ENCODE results near the gene PRL. TPM values are rescaled to one million over a fixed set of nuclear protein-coding genes. Genes with fewer than 3 reads are reported as not detected.

PRL gene
- total RNA-seq, 3 donors from 2014 or later (not counting 1 experiment from before 2014, with no cell fraction given) = not detected

DNA sequence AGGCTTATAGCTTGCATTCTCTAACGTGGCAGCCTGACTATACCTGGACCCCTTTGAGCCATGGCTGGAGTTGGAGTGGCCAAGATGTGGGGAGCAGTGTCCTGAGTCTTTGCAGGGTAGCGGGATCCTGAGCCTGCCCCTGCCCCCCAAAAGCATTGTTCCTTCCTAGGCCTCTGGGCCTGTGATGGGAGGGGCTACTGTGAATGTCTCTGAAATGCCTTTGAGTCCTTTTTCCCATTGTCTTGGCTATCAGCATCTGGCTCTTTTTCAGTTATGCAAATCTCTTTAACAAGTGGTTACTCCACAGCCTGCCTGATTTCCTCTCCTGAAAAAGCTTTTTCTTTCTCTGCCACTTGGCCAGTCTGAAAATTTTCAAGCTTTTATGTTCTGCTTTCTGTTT lies 17.0 kb upstream of the PRL start:
- intact Hi-C loops (cut with micrococcal nuclease) = no loop called here
- 80% methylated on average over 2 of the region's 2 CpGs for WGBS (ENCODE audit: insufficient coverage)
- Histone ChIP-seq H3K36me3 (ENCODE audit: control insufficient read depth, insufficient read depth, low read length) (no peaks in the 10 kb centered on the region), H3K4me1 (ENCODE audit: control insufficient read depth, insufficient read depth, low read length) (no peaks in the 10 kb centered on the region), H3K9me3 (ENCODE audit: control insufficient read depth, insufficient read depth, low read length) (peaks cover 3% of the 10 kb centered on the region), H3K4me3 (ENCODE audit: low read length) (no peak overlapping the region), H3K27me3 (ENCODE audit: control insufficient read depth, insufficient read depth, low read length) (no peaks in the 10 kb centered on the region), H3K27ac (ENCODE audit: low read length) (no peak overlapping the region)
- Mint-ChIP-seq H3K27ac (no peak overlapping the region), H3K9me3 (peaks cover 10 to 11% of the 10 kb centered on the region in 2 donors), H3K4me3 (no peak overlapping the region), H3K27me3 (ENCODE audit: low read depth in 2 of 2) (no peaks in the 10 kb centered on the region), H3K4me1 (no peaks in the 10 kb centered on the region), H3K36me3 (no peaks in the 10 kb centered on the region)
- no peak for ATAC-seq
- TF ChIP-seq, protein P1, sequence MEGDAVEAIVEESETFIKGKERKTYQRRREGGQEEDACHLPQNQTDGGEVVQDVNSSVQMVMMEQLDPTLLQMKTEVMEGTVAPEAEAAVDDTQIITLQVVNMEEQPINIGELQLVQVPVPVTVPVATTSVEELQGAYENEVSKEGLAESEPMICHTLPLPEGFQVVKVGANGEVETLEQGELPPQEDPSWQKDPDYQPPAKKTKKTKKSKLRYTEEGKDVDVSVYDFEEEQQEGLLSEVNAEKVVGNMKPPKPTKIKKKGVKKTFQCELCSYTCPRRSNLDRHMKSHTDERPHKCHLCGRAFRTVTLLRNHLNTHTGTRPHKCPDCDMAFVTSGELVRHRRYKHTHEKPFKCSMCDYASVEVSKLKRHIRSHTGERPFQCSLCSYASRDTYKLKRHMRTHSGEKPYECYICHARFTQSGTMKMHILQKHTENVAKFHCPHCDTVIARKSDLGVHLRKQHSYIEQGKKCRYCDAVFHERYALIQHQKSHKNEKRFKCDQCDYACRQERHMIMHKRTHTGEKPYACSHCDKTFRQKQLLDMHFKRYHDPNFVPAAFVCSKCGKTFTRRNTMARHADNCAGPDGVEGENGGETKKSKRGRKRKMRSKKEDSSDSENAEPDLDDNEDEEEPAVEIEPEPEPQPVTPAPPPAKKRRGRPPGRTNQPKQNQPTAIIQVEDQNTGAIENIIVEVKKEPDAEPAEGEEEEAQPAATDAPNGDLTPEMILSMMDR (IDR thresholded peaks at IDR 0.05) = no peak
- DNase-seq = no peak

DNA sequence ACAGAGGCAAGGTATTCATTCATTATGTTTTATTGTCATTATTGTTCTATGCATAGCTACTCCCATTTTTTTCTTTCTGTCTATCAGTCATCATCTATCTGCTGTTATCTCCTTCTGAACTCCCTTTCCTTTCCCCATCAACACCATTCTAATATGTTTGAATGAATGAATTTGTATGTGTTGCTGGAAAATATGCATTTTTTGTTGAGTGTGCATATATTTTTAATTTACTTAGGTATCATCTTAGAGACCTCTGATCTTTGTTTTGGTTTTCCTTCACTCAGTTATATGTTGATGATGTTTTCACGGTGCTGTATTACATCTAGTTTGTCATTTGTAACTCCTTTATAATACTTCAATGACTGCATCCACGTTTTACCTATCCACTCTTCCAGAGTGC lies 12.1 kb upstream of the PRL start:
- H3K36me3 Mint-ChIP-seq = no peaks in the 10 kb centered on the region
- intact Hi-C loops (cut with micrococcal nuclease) = no loop called here
- peaks cover 3% of the 10 kb centered on the region for H3K9me3 ChIP-seq (ENCODE audit: control insufficient read depth, insufficient read depth, low read length)
- no peak for DNase-seq
- H3K27me3 ChIP-seq (ENCODE audit: control insufficient read depth, insufficient read depth, low read length) = no peaks in the 10 kb centered on the region
- H3K4me3 Mint-ChIP-seq = no peak overlapping the region
- no peak for ATAC-seq
- H3K4me1 Mint-ChIP-seq = no peaks in the 10 kb centered on the region
- H3K9me3 Mint-ChIP-seq = peaks cover 6 to 8% of the 10 kb centered on the region in 2 donors
- no peaks in the 10 kb centered on the region for H3K36me3 ChIP-seq (ENCODE audit: control insufficient read depth, insufficient read depth, low read length)
- H3K27me3 Mint-ChIP-seq (ENCODE audit: low read depth in 2 of 2) = no peaks in the 10 kb centered on the region
- no peaks in the 10 kb centered on the region for H3K4me1 ChIP-seq (ENCODE audit: control insufficient read depth, insufficient read depth, low read length)
- H3K27ac ChIP-seq (ENCODE audit: low read length) = no peak overlapping the region
- TF ChIP-seq, protein P1 (IDR thresholded peaks at IDR 0.05) = no peak
- H3K27ac Mint-ChIP-seq = no peak overlapping the region
- no peak overlapping the region for H3K4me3 ChIP-seq (ENCODE audit: low read length)
- WGBS (ENCODE audit: insufficient coverage) = no CpG with 5 or more reads among the region's 2 CpGs

DNA sequence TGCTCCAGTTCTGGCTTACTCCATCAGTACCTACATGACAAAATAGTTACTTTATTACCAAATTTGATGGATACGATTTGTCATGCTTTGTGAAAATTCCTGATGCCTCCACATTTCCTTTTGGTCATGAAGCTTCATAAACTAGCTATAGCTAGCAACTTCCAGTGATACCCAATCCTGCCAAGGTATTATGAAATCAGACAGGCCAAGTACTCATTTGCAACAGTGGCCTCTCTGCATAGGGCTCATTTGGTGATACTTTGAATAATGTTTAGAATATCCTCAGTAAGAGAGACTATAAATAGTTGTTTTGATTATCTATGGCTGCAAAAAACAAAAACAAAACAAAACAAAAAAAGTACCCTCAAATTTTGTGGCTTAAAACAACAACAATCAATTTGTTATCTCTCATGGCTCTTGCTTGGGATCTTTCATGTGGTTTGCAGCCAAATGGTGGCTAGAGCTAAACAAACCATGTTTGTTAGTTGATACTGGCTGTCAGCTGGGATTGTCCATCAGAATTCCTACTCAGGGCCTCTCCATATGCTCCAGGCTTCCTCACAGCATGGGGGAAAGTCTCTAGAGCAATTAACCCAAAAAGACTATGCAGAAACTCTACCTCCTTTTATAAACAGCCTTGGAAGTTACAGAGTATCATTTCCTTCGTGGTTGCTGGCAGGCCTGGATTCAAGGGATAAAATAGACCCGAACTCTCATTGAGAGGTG lies 10.1 kb upstream of the PRL start:
- 85% methylated on average over 2 of the region's 3 CpGs for WGBS (ENCODE audit: insufficient coverage)

More for the DNA sequence above, 10.1 kb upstream of the PRL start:
- no peaks in the 10 kb centered on the region for H3K4me1 Mint-ChIP-seq
- no peak overlapping the region for H3K4me3 ChIP-seq (ENCODE audit: low read length)
- no peaks in the 10 kb centered on the region for H3K36me3 ChIP-seq (ENCODE audit: control insufficient read depth, insufficient read depth, low read length)
- H3K27me3 ChIP-seq (ENCODE audit: control insufficient read depth, insufficient read depth, low read length) = no peaks in the 10 kb centered on the region
- TF ChIP-seq, protein P1 (IDR thresholded peaks at IDR 0.05) = no peak
- intact Hi-C loops (cut with micrococcal nuclease) = no loop called here
- H3K27ac ChIP-seq (ENCODE audit: low read length) = no peak overlapping the region
- H3K36me3 Mint-ChIP-seq = no peaks in the 10 kb centered on the region
- no peaks in the 10 kb centered on the region for H3K27me3 Mint-ChIP-seq (ENCODE audit: low read depth in 2 of 2)
- DNase-seq (no peak), ATAC-seq (no peak)
- H3K9me3 ChIP-seq (ENCODE audit: control insufficient read depth, insufficient read depth, low read length) = no peaks in the 10 kb centered on the region
- H3K9me3 Mint-ChIP-seq = peaks cover 6 to 8% of the 10 kb centered on the region in 2 donors
- no peak overlapping the region for H3K4me3 Mint-ChIP-seq
- no peak overlapping the region for H3K27ac Mint-ChIP-seq
- no peaks in the 10 kb centered on the region for H3K4me1 ChIP-seq (ENCODE audit: control insufficient read depth, insufficient read depth, low read length)

Data from natural killer cell (primary cell).